GM21381 (cell line): ENCODE measurements around the gene PLPPR1.
"Not testable (repeated sequence)": the region's sequence is repeated elsewhere in the genome, so short reads cannot be mapped to it uniquely, and the experiment has no call there.

ENCODE experiments used
- ATAC-seq: cut with Tn5 transposase; IDR thresholded peaks from one replicate; pipeline ENCODE4 v1.9.1; 2021; ENCODE audit warnings: mild to moderate bottlenecking, moderate library complexity; ENCODE audit not compliant: unreplicated experiment

PLPPR1 gene

GRCh38 chr9:101121836-101122399 lies 93.4 kb downstream of the PLPPR1 start:
- no peak for ATAC-seq

GRCh38 chr9:101126556-101126955 lies 98.0 kb downstream of the PLPPR1 start:
- peak; percentile 72 for ATAC-seq

- ATAC-seq: not testable (repeated sequence)
These were observed 98.8 kb downstream of the PLPPR1 start for GRCh38 chr9:101127369-101127768.

GRCh38 chr9:101128623-101129022 lies 100.1 kb downstream of the PLPPR1 start:
- ATAC-seq: no peak

- no peak for ATAC-seq
These were observed 101.5 kb downstream of the PLPPR1 start for GRCh38 chr9:101130054-101130453.

- no peak for ATAC-seq
These were observed 102.8 kb downstream of the PLPPR1 start for GRCh38 chr9:101131326-101131725.

GRCh38 chr9:101132801-101133200 lies 104.3 kb downstream of the PLPPR1 start:
- ATAC-seq: no peak

- ATAC-seq: no peak
These were observed 110.0 kb downstream of the PLPPR1 start for GRCh38 chr9:101138509-101138908.

GRCh38 chr9:101139082-101139481 lies 110.6 kb downstream of the PLPPR1 start:
- no peak for ATAC-seq

GRCh38 chr9:101140764-101141163 lies 112.2 kb downstream of the PLPPR1 start:
- ATAC-seq: no peak

- no peak for ATAC-seq
These were observed 118.0 kb downstream of the PLPPR1 start for GRCh38 chr9:101146508-101146907.

GRCh38 chr9:101148344-101148743 lies 119.8 kb downstream of the PLPPR1 start:
- no peak for ATAC-seq

- ATAC-seq: no peak
These were observed 129.8 kb downstream of the PLPPR1 start for GRCh38 chr9:101158361-101158760.

- no peak for ATAC-seq
These were observed 133.7 kb downstream of the PLPPR1 start for GRCh38 chr9:101162231-101162630.

- ATAC-seq: no peak
These were observed 136.6 kb downstream of the PLPPR1 start for GRCh38 chr9:101165131-101165530.

- no peak for ATAC-seq
These were observed 139.1 kb downstream of the PLPPR1 start for GRCh38 chr9:101167490-101168134.

- no peak for ATAC-seq
These were observed 144.1 kb downstream of the PLPPR1 start for GRCh38 chr9:101172616-101173015.

GRCh38 chr9:101173907-101174306 lies 145.4 kb downstream of the PLPPR1 start:
- no peak for ATAC-seq

- no peak for ATAC-seq
These were observed 147.9 kb downstream of the PLPPR1 start for GRCh38 chr9:101176384-101176783.

GRCh38 chr9:101184813-101185278 lies 156.3 kb downstream of the PLPPR1 start:
- ATAC-seq: no peak

- ATAC-seq: no peak
These were observed 163.2 kb downstream of the PLPPR1 start for GRCh38 chr9:101191723-101192122.

- no peak for ATAC-seq
These were observed 168.5 kb downstream of the PLPPR1 start for GRCh38 chr9:101197026-101197425.

- no peak for ATAC-seq
These were observed 172.3 kb downstream of the PLPPR1 start for GRCh38 chr9:101200852-101201251.
